ENCODE results near the gene IFT74.

Gene IFT74

GRCh38 chr9:27089706-27090105, 133.5 kb downstream of the IFT74 start:
- no peaks in the 10 kb centered on the region for H3K36me3 ChIP-seq (ENCODE audit: control insufficient read depth in 2 of 2, insufficient read depth in 1 of 2, low read length in 2 of 2)
- no peak for TF ChIP-seq ZNF394 (tag by site-specific recombination; IDR thresholded peaks at IDR 0.05; ENCODE audit: borderline replicate concordance)
- no peak for TF ChIP-seq ZNF621 (tag by site-specific recombination; IDR thresholded peaks at IDR 0.05)
- no peak for TF ChIP-seq ZNF433 (tag by site-specific recombination; IDR thresholded peaks at IDR 0.05; ENCODE audit: low read depth)
- no peak for TF ChIP-seq ZNF311 (tag by site-specific recombination; IDR thresholded peaks at IDR 0.05; ENCODE audit: borderline replicate concordance)
- TF ChIP-seq ATF2 (tag by site-specific recombination; IDR thresholded peaks at IDR 0.05; ENCODE audit: low read depth), result no peak
- no peak for TF ChIP-seq SCRT1 (tag by site-specific recombination; IDR thresholded peaks at IDR 0.05; ENCODE audit: borderline replicate concordance)
- no peak for TF ChIP-seq ZNF654 (tag by site-specific recombination; IDR thresholded peaks at IDR 0.05; ENCODE audit: low read depth)
- TF ChIP-seq MZF1 (tag by site-specific recombination; IDR thresholded peaks at IDR 0.05; ENCODE audit: borderline replicate concordance), result no peak
- TF ChIP-seq INSM2 (tag by site-specific recombination; IDR thresholded peaks at IDR 0.05), result no peak
- TF ChIP-seq MYNN (tag by site-specific recombination; IDR thresholded peaks at IDR 0.05; ENCODE audit: borderline replicate concordance), result no peak
- no peak for TF ChIP-seq PRDM2 (tag by site-specific recombination; IDR thresholded peaks at IDR 0.05; ENCODE audit: borderline replicate concordance)
- TF ChIP-seq ZNF837 (tag by site-specific recombination; IDR thresholded peaks at IDR 0.05), result no peak
- TF ChIP-seq ZNF660 (tag by site-specific recombination; IDR thresholded peaks at IDR 0.05), result no peak
- no peak for TF ChIP-seq ZNF521 (tag by site-specific recombination; IDR thresholded peaks at IDR 0.05)
- TF ChIP-seq ZNF2 (tag by site-specific recombination; IDR thresholded peaks at IDR 0.05), result no peak
- ChIA-PET CTCF (interaction anchor here (0.9 kb wide), 1 partner anchor 343 kb away, joined by 5 read pairs; no protein-coding TSS in a partner anchor), POLR2A (no interaction called here)
- H3K9me3 ChIP-seq (ENCODE audit: control insufficient read depth, insufficient read depth, low read depth, low read length), result no peaks in the 10 kb centered on the region
- no peaks in the 10 kb centered on the region for H3K4me1 ChIP-seq (ENCODE audit: control insufficient read depth, insufficient read depth, low read length)
- no peak overlapping the region for H3K27ac ChIP-seq (ENCODE audit: extremely low read depth, low read depth, low read length)
- no peak overlapping the region for H3K4me3 ChIP-seq (ENCODE audit: low read depth, low read length)

GRCh38 chr9:27090231-27090630, 134.0 kb downstream of the IFT74 start:
- H3K4me3 ChIP-seq (ENCODE audit: low read depth, low read length), result no peak overlapping the region
- ChIA-PET POLR2A (no interaction called here), CTCF (interaction anchor here (0.9 kb wide), 1 partner anchor 344 kb away, joined by 5 read pairs; no protein-coding TSS in a partner anchor)
- H3K36me3 ChIP-seq (ENCODE audit: control insufficient read depth in 2 of 2, insufficient read depth in 1 of 2, low read length in 2 of 2), result no peaks in the 10 kb centered on the region
- H3K9me3 ChIP-seq (ENCODE audit: control insufficient read depth, insufficient read depth, low read depth, low read length), result no peaks in the 10 kb centered on the region
- H3K27ac ChIP-seq (ENCODE audit: extremely low read depth, low read depth, low read length), result no peak overlapping the region
- TF ChIP-seq ZNF26 (tag by site-specific recombination; IDR thresholded peaks at IDR 0.05), result no peak
- TF ChIP-seq SCRT1 (tag by site-specific recombination; IDR thresholded peaks at IDR 0.05; ENCODE audit: borderline replicate concordance), result no peak
- TF ChIP-seq ZNF155 (tag by site-specific recombination; IDR thresholded peaks at IDR 0.05), result no peak
- no peaks in the 10 kb centered on the region for H3K4me1 ChIP-seq (ENCODE audit: control insufficient read depth, insufficient read depth, low read length)

Measured in HEK293 (cell line).